ENCODE measurements around the gene SEM1. TPM values are rescaled to one million over a fixed set of nuclear protein-coding genes. Genes with fewer than 3 reads are reported as not detected.
A peak's percentile ranks its signal among the peaks of the same experiment; 100 is the strongest.

Gene SEM1
- total RNA-seq, 4 donors from 2014 or later = 18.6 to 66.0 (median 20.9) TPM

DNA sequence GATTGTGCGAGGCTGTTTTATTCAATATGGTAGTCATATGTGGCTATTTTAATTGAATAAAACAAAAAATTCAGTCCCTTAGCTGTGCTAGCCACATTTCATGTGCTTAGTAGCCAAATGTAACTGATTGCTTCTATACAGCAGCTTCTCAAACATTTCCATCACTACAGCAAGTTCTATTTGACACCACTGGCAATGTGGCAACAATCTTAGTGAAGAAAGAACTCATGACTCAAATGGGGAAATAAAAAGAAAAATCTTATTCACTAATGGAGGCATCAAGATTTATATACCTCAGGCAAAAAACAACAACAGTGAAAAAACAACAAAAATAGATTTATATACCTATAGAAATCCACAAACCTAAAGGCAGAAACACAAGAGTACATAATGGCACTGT lies 17.9 kb downstream of the SEM1 start:
- TF ChIP-seq POLR2A (IDR thresholded peaks at IDR 0.05) (no peak), CTCF (IDR thresholded peaks at IDR 0.05 in 4 of 5, conservative IDR thresholded peaks at IDR 0.05 in 1 of 5) (no peak)
- Histone ChIP-seq H3K36me3 (peaks cover 2 to 5% of the 10 kb centered on the region in 2 donors), H3K27me3 (no peaks in the 10 kb centered on the region), H3K9me3 (no peaks in the 10 kb centered on the region), H3K4me3 (no peak overlapping the region), H3K4me1 (peaks cover 51 to 57% of the 10 kb centered on the region in 2 donors), H3K27ac (peak overlapping the region in 1 of 4 donors; percentile 7)
- intact Hi-C loops (cut with DNase I; ENCODE audit: low total_unique reads) (no loop called here), in situ Hi-C loops (cut with MboI; ENCODE audit: low sequenced_read_pairs in 4 of 4) (no loop called here)
- ATAC-seq (no peak), DNase-seq (no peak)

DNA sequence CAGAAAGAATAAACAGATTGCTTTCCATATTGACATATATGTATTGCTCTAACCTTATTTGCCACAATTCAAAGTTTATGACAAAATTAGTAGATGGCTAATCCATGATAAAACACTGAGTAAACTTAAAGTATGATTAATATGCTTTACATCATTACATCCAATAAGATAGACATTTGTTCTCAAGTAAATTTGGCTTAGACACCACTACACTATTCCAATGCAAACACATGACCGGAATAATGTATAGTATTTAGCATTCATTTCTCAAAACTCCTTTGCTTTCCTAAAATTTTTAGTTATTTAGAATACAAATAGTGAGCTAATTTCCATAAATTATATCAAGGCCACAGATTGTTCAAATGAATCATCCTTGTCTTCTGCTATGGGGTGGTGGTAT lies 20.2 kb downstream of the SEM1 start:
- in situ Hi-C loops (cut with MboI; ENCODE audit: low sequenced_read_pairs in 4 of 4) = no loop called here
- TF ChIP-seq CTCF (IDR thresholded peaks at IDR 0.05 in 4 of 5, conservative IDR thresholded peaks at IDR 0.05 in 1 of 5) = no peak
- TF ChIP-seq POLR2A (IDR thresholded peaks at IDR 0.05) = no peak
- no peak overlapping the region for H3K4me3 ChIP-seq

DNA sequence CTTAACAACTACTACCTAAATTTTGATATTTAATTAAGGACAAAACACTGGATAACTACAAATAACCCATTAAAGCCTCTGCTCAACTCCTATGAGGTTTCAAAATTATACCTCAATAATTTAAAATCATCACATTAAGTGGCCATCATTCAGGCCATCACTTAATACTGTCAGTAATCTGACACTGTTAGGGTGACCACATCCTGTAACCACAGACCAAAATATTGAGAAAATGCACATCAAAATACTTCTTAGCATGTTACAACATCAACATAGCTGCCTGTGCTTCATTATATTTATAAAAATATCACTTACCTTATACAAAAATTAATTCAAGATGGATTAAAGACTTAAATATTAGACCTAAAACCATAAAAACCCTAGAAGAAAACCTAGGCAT lies 23.3 kb downstream of the SEM1 start:
- Histone ChIP-seq H3K9me3 (no peaks in the 10 kb centered on the region), H3K27ac (no peak overlapping the region), H3K4me1 (peaks cover 12 to 20% of the 10 kb centered on the region in 2 donors), H3K4me3 (no peak overlapping the region), H3K36me3 (peaks cover 2 to 5% of the 10 kb centered on the region in 2 donors), H3K27me3 (no peaks in the 10 kb centered on the region)
- ATAC-seq (no peak), DNase-seq (no peak)
- intact Hi-C loops (cut with DNase I; ENCODE audit: low total_unique reads) (no loop called here), in situ Hi-C loops (cut with MboI; ENCODE audit: low sequenced_read_pairs in 4 of 4) (no loop called here)
- TF ChIP-seq POLR2A (IDR thresholded peaks at IDR 0.05) (no peak), CTCF (IDR thresholded peaks at IDR 0.05 in 4 of 5, conservative IDR thresholded peaks at IDR 0.05 in 1 of 5) (no peak)

More for the DNA sequence above, 20.2 kb downstream of the SEM1 start:
- Histone ChIP-seq H3K9me3 (no peaks in the 10 kb centered on the region), H3K4me1 (peaks cover 32 to 42% of the 10 kb centered on the region in 2 donors), H3K36me3 (peaks cover 2 to 5% of the 10 kb centered on the region in 2 donors), H3K27me3 (no peaks in the 10 kb centered on the region), H3K27ac (no peak overlapping the region)
- ATAC-seq = no peak
- DNase-seq = no peak
- intact Hi-C loops (cut with DNase I; ENCODE audit: low total_unique reads) = no loop called here

DNA sequence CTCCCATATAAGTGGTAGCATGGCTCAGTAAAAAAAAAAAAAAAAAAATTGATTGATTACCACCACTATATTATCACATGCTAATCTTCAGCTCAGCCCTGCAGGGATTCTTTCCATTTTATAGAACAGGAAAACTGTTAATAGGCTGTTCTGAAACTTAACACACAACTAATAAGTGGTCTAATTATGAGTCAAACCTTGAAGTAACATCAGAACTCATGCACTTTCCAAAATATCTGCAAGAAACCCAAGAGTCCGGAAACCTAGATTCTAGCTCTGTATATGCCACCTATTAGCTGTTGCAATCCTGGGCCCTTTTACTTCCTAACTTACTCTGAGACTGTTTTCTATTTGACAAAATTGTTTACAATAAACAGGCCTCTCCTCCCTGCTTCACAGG lies 23.9 kb downstream of the SEM1 start:
- Histone ChIP-seq H3K4me3 (no peak overlapping the region), H3K9me3 (no peaks in the 10 kb centered on the region), H3K27ac (no peak overlapping the region), H3K27me3 (no peaks in the 10 kb centered on the region), H3K36me3 (peaks cover 2 to 9% of the 10 kb centered on the region in 2 donors), H3K4me1 (peaks cover 12 to 15% of the 10 kb centered on the region in 2 donors)
- in situ Hi-C loops (cut with MboI; ENCODE audit: low sequenced_read_pairs in 4 of 4) (no loop called here), intact Hi-C loops (cut with DNase I; ENCODE audit: low total_unique reads) (no loop called here)
- no peak for ATAC-seq
- DNase-seq = no peak
- TF ChIP-seq CTCF (IDR thresholded peaks at IDR 0.05 in 4 of 5, conservative IDR thresholded peaks at IDR 0.05 in 1 of 5) = no peak
- no peak for TF ChIP-seq POLR2A (IDR thresholded peaks at IDR 0.05)

- TF ChIP-seq POLR2A (IDR thresholded peaks at IDR 0.05) (no peak), CTCF (IDR thresholded peaks at IDR 0.05 in 4 of 5, conservative IDR thresholded peaks at IDR 0.05 in 1 of 5) (no peak)
- intact Hi-C loops (cut with DNase I; ENCODE audit: low total_unique reads) = no loop called here
- Histone ChIP-seq H3K9me3 (no peaks in the 10 kb centered on the region), H3K36me3 (peaks cover 2 to 9% of the 10 kb centered on the region in 2 donors), H3K27ac (no peak overlapping the region), H3K4me3 (no peak overlapping the region), H3K4me1 (peaks cover 10 to 11% of the 10 kb centered on the region in 2 donors), H3K27me3 (no peaks in the 10 kb centered on the region)
- in situ Hi-C loops (cut with MboI; ENCODE audit: low sequenced_read_pairs in 4 of 4) = no loop called here
- DNase-seq = no peak
- no peak for ATAC-seq
Measured at GRCh38 chr7:96685353-96685752, 24.3 kb downstream of the SEM1 start.
